Stimulated activated CD4-positive, alpha-beta T cell treated with anti-CD3 and anti-CD28 coated beads, Interleukin-4, amount 100 ng/mL, for 48 hours (primary cell): ENCODE measurements around the gene RPF1.
"Not testable (repeated sequence)": the region's sequence is repeated elsewhere in the genome, so short reads cannot be mapped to it uniquely, and the experiment has no call there.

Experiments
- DNase-seq, 2 donors: peaks; one replicate each; pipeline ENCODE4 v3.0.0-alpha.2; 2020; ENCODE audit warnings: low read depth in 2 of 2

Gene RPF1, protein sequence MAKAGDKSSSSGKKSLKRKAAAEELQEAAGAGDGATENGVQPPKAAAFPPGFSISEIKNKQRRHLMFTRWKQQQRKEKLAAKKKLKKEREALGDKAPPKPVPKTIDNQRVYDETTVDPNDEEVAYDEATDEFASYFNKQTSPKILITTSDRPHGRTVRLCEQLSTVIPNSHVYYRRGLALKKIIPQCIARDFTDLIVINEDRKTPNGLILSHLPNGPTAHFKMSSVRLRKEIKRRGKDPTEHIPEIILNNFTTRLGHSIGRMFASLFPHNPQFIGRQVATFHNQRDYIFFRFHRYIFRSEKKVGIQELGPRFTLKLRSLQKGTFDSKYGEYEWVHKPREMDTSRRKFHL

DNA sequence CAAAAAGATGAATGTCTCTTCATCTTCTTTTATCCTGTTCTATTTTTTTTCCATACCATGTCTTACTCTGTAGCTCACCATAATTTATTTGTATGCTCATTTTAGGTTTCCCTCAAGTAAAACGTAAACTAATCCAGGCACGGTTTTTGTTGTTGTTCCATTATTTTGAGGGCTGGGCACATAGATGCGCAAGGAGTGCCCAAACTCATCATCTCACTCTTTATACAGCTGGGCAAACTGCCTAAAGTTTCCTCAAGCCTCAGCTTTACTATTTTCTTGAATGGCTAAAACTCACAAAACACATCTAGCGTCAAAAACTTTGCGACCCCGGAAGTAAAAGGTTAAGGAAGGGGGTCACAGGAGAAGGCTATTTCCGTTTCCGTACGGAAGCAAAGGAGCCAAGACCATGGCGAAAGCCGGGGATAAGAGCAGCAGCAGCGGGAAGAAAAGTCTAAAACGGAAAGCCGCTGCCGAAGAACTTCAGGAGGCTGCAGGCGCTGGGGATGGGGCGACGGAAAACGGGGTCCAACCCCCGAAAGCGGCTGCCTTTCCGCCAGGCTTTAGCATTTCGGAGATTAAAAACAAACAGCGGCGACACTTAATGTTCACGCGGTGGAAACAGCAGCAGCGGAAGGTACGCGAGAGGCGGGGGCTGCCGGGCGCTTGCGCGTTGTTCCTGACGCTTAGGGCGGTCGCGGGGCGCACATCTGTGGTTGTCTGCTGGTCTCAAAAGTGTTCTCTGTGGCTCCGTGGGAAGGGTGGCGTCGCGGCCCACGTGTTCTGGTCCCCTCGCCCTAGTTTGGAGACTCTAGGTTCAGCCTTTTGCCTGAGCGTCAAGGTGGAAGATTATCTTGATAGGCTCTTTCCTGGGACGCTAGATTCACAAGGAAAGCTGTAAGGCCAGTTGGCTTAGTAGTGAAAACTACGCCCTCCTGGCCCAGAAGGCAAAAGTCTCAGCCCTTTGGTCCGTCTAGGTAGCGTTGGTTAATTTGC, at the start of gene RPF1:
RPF1 (plus strand) TSS at position 391 of the 993 bp plus-strand sequence; CDS start at position 407, 16 bp downstream.
- DNase-seq = peak; percentile 59 to 71

DNA sequence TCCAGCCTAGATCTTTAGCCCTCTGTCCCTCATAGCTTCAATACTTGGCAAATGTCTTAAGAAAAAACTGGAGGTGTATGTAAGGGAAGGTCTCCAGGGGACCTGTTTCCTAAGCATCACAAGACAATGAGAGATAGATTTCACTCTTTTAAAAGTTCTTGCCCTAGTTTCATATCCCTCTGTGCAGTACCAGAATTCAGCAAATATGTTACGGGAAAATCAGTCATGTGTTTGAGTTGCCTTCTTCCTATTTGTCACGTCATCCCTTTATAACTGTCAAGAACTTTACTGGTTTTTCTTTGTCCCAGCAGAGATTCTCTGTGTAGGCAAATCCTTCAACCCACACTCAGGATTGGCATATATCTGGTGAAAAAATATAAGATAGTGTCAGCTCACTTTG, 48.5 kb upstream of the RPF1 start:
- DNase-seq = no peak

DNA sequence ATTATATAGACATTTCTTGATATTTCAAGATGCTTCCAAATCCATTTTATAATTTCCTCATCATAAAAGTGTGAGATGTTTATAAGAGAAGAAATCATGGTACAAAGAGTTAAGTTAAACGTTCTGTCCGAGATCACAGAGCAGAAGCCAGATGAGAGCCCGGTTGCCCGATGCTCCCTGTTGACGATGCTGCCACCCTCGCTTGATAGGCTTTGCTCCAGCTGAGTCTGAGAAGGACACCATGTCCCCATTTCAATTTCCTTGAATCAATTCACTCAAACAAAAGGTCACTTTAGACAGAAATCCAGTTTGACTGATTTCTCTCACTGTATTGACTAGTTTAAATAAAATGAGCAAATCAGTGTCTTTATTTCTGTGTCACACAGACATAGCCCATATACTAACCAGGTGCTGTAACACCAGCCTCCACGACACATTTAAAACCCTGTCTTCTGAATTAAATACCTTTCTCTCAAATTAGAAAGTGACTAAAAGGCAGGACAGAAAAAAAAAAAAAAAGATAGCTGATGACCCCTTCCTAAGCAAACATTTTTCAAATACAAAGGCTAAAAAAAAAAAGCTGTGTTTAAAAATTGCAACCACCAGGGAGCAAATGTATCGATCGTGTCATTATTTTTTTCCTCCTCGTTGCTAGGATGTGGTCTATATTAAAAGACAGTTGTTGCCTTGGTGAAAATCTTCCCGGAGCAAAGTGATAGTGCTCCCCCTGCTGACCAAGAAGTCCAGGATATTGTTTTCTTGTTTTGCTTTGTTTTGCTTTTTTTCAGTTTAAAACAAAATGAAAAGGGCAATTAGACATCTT, 45.6 kb upstream of the RPF1 start:
- peak in 1 of 2 donors; percentile 19 for DNase-seq

DNA sequence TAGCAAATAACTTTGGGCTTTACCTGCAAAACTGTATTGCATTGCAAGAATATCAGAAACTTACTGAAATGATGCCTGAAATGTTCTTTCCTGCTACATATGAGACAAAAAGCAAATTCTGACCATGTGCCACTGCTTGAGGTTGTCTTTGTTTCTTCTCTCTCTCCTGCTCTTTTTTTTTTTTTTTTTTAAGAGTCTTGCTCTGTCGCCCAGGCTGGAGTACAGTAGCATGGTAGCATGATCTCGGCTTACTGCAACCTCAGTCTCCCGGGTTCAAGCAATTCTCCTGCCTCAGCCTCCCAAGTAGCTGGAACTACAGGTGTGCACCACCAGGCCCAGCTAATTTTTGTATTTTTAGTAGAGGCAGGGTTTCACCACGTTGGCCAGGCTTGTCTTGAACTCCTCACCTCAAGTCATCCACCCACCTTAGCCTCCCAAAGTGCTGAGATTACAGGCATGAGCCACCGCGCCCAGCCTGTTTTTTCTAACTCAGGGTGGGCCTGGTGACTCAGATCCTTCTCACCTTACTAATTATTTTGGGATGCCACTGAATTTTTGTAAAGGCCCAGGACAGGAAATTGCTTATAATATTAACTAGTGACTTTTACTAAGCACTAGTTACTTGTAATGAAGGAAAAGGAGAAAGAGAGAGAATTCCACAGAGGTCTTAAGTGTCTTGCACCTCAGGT, 44.8 kb upstream of the RPF1 start:
- DNase-seq = no peak

DNA sequence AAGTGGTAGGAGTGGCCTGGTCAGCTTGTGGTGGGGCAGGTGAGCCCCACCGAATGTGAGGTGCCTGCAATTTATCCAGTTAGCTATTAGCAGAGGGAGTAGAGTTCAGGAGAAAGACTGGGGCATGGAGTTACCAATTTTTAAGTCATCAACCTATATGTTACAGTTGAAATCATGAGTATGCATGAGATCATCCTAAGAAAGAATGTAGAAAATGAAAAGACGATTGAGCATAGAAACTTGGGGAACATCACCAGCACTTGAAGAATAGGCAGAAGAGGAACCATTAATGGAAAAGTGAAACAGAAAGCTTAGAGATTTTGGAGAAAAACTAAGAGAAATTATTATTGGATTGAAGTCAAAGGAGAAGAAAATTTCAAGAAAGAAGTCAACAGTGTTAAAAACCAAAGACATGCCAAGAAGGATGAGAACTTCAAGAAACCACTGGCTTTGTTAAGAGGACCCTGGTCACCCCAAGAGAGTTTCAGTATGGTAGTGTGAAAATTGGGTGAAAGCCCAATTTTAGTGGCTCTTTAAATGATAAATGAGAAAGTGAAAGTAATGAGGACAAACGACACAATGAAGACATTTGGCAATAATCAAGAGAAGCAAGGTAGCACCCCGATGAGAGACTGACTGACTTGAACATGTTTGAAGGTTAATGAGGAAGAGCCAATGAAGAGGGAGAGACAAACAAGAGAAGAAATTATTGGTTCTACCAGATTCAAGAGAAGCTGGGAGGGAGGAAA, 44.1 kb upstream of the RPF1 start:
- no peak for DNase-seq

DNA sequence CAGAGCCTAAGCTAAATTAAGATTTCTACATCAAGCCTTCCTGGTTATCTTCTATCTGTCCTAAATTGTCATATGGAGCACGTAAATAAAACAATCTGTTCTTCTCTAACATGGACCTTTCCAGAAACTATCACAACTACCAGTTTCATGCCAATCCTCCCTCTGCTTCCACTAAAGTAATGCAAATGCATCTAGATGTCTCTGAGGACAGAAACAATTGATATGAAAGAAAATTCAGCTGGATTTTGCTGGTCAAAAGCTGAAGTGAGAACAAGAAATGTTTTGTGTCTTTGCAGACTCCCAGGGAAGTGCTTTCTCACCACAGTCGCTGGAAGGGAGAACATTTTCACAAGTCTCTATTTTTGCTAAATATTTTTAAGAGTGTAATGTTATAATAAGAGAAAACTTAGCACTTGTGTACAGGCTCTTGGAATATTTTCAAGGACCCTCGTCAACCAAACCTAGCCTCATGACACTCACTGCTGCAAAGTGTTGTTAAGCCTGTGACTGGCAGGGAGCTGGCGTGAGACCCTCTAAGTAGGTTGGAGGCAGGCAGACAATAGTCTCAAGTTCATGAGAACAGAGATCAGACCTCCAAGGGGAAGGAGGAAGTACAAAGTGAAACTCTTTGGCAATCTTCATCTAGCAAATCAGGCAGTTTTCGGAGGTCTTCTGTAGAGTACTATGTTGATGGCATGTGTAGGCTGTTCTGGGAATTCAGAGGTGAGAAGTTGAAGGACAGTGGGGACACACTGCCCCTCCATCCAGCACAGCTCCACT, 42.0 kb upstream of the RPF1 start:
- DNase-seq = no peak

DNA sequence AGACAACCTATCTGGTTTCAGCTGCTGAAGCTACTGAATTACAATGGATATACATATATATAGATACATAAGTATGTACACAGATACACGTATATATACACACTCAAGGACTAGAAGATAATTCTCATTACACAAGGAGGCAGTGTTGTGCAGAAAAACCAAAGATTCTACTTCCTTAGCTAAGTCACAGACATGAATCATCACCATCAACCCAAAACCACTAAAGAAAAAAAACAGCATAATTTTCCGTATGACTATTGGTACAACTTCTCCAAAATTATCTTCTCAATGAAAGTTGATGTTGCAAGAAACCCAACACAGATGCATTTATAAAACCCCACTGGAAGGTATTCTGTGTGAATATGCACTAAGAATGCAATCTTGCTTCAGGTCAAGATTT, 36.8 kb upstream of the RPF1 start:
- no peak for DNase-seq

DNA sequence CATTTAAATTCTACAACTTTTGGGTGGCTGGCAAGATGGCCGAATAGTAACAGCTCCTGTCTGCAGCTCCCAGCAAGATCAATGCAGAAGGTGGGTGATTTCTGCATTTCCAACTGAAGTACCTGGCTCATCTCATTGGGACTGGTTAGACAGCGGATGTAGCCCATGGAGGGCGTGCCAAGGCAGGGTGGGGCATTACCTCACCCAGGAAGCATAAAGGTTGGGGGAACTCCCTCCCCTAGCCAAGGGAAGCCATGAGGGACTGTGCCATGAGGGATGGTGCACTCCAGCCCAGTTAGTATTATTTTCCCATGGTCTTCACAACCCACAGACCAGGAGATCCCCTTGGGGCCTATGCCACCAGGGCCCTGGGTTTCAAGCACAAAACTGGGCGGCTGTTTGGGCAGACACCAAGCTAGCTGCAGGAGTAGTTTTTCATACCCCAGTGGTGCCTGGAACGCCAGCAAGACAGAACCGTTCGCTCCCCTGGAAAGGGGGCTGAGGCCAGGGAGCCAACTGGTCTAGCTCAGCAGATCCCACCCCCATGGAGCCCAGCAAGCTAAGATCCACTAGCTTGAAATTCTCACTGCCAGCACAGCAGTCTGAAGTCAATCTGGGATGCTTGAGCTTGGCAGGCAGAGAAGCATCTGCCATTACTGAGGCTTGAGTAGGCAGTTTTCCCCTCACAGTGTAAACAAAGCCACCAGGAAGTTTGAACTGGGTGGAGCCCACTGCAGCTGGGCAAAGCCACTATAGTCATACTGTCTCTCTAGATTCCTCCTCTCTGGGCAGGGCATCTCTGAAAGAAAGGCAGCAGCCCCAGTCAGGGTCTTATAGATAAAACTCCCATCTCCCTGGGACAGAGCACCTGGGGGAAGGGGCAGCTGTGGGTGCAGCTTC, 36.1 kb upstream of the RPF1 start:
- DNase-seq = not testable (repeated sequence)

DNA sequence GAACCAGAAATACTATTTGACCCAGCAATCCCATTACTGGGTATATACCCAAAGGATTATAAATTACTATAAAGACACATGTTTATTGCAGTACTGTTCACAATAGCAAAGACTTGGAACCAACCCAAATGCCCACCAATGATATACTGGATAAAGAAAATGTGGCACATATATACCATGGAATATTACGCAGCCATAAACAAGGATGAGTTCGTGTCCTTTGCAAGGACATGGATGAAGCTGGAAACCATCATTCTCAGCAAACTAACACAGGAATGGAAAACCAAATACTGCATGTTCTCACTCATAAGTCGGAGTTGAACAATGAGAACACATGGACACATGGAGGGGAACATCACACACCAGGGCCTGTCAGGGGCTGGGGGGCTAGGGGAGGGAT, 30.4 kb upstream of the RPF1 start:
- DNase-seq = not testable (repeated sequence)

DNA sequence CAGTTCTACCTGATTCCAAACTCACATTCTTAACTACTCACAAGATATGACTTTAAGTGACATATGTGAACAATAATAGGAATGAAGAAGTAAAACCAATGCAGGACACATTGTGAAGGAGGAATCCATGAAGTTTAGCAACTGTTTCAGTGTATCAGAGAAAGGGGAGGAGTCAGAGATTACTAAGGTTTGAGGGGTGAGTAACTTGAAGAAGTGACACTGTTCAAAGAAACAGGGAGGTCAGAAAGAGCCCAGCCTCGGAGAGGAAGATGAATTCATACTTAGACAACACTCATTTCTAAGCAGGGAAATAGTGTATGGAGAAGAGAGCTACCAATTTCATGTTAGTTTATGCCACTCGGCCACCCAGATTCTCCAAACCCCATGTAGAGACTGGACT, 28.2 kb upstream of the RPF1 start:
- no peak for DNase-seq

DNA sequence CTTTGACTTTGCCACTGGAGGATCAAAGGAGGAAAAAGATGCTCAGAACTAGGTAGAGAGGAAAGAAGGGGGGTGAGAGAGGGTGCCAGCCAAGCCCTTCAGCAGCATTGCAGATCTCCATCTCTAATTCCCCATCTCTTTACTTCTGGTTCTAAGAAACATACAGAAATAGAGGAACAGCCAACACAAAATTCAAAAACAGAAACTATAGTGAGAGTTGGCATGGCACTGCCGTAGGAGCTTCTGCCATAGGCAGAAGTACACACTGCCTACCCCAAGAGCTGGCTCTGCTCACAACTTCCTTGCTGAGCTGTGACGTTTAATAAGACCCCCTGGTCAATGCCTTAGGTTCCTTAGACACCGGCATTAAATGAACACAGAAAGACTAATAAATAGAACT, 26.6 kb upstream of the RPF1 start:
- no peak for DNase-seq

DNA sequence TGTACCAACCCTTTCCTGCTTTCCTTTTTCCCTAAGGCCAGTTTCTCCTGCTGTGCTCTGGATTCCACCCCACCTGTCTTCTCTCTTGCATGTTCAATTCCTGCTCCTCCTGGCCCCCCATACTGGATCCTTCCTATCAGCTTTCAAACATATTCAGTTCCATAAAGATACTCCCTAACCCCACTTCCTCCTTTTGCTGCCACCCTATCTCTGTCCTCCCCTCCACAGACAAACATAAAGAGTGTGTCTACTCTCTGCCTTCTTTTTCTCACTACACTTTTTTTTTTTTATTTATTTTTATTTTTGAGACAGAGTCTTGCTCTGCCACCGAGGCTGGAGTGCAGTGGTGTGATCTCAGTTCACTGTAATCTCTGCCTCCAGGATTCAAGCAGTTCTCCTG, 16.9 kb upstream of the RPF1 start:
- no peak for DNase-seq

DNA sequence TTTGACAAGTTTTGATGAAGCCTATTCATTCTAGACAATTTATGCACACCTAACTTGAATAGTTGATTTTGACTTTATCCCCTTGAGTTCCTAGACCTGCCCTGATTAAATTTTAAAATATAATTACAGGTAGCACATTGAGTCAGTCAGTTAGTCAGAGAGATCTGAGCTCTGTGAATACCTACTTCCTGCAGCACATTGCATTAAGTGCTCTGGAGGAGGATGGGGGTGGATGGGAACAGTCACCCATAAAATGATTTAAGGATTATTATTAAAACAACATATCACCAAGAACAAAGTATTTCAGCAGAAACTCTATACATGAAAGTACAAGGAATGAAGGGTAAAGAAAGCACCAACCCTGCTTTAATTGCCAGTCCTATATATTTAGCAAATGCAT, 11.8 kb upstream of the RPF1 start:
- DNase-seq = no peak

DNA sequence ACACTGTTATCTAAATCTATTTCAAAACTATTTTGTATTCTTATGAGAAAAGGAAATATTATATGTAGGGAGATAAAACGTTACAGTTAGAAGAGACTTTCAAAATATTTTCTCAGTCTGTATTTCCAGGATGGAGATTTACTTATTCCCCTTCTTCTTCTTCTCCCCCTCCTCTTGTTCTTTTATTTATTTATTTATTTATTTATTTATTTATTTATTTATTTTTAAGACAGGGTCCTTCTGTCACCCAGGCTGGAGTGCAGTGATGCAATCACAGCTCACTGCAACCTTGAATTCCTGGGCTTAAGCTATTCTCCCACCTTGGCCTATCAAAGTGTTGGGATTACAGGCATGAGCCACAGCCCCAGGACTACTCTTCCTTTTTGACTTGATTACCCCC, 2.8 kb upstream of the RPF1 start:
- no peak for DNase-seq

DNA sequence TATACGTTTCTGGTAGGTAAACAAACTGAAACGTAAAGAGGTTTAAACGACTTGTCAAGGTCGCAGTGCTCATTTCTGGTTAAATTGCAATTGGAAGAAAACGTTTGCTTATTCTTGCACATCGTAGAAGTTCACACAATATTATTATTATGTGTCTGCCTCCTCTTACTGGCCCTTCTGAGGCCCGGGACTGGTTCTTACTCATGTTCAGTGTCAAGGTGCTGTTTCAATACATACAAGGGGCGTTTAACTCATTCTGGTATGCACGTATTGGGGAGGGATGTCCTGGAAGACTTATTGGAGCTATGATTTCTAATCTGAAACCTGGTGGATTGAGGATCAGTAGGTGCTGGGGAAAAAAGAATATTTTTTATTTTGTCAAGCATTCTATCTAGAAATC, 932 bp downstream of the RPF1 start:
- DNase-seq = no peak

DNA sequence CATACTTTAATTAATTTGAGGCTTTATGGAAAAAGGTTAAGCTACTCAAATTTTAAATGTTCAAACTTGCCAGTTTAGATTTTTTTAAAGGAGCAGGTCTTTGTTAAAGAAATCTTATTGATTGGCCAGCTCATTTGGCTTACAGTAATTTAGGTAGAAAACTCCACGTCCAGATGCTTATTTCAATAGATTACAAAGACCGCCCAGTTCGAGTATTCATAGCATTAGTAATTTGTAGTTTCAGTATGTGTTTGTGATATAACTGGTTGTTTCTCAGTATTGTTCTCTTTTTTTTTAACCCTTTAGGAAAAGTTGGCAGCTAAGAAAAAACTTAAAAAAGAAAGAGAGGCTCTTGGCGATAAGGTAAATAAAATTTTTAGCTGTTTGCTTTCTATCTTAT, 1.6 kb downstream of the RPF1 start:
- no peak for DNase-seq

DNA sequence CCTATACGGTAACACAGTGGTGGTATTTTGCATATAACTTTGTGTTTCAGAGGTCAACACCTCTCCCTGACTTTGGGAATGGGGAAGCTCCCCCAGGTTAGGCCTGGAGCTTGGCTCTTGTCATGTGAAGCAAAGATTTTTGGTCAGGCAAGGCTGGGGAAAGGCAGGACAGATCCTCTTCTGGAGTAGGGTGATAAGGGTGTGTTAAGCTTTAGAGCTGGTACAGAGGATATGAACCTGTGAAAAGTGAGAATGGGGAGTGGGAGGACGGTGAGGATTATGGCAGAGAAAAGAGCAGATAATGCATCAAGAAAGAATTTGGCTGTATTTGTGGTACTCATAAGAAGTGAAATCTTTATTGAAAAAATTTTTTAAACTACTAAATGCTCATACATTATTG, 2.3 kb downstream of the RPF1 start:
- no peak for DNase-seq

DNA sequence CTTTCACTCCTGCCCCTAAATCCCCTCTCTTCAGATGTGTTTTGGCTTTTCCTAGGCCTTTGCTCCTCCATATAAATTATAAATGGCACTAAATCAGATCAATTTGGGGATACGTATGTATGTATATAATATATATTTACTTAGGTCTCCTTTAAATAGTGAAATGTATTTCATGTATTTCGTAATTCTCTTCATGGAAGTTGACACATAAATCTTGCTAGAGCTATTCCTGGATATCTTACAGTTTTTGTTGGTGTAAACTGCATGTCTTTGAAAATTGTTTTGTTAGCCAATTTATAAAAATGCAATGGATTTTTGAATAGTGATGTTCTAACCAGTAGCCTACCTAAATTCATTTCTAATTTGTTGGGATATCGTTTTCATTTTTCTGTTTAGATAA, 9.0 kb downstream of the RPF1 start:
- no peak for DNase-seq

DNA sequence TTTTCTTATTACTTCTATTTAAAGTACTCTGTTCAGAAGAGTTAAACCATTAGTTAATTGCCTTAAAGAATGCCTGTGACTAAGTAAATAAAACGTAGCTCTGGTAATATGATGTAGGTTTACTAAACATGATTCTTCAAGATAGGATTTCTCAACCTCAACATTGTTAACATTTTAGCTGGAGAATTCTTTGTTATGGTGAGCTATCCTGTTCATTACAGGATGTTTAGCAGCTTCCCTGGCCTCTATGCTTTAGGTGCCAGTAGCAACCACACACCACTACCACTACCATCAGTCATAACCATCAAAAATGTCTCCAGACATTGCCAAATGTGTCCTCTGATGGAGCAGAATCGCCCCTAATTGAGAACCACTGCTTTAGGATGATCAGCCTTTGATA, 10.7 kb downstream of the RPF1 start:
- DNase-seq = no peak
